HG02943 (cell line): Measurements from ENCODE around the gene DECR2.
A peak's percentile ranks its signal among the peaks of the same experiment; 100 is the strongest.

Experiments used
- ATAC-seq: cut with Tn5 transposase; IDR thresholded peaks from one replicate; pipeline ENCODE4 v1.9.1; 2021; ENCODE audit warnings: mild to moderate bottlenecking, low read depth, moderate library complexity; ENCODE audit not compliant: unreplicated experiment

Gene DECR2

GRCh38 chr16:364595-365491, 36.8 kb upstream of the DECR2 start:
- ATAC-seq, result no peak

- no peak for ATAC-seq
These were observed 35.2 kb upstream of the DECR2 start for GRCh38 chr16:366476-366875.

- ATAC-seq, result no peak
These were observed 34.3 kb upstream of the DECR2 start for GRCh38 chr16:367333-367903.

GRCh38 chr16:368388-369158, 33.1 kb upstream of the DECR2 start:
- ATAC-seq, result no peak

GRCh38 chr16:369275-369865, 32.3 kb upstream of the DECR2 start:
- no peak for ATAC-seq

GRCh38 chr16:369866-370436, 31.7 kb upstream of the DECR2 start:
- ATAC-seq, result no peak

- ATAC-seq, result peak; percentile 73
These were observed 31.2 kb upstream of the DECR2 start, which contains the start of gene MRPL28 for GRCh38 chr16:370443-370842. TSS of gene MRPL28 (minus strand) at chr16:370538. CDS start at chr16:370218, 320 bp downstream.

- ATAC-seq, result no peak
These were observed 30.6 kb upstream of the DECR2 start for GRCh38 chr16:370979-371514.

- ATAC-seq, result no peak
These were observed 30.0 kb upstream of the DECR2 start for GRCh38 chr16:371515-372301.

GRCh38 chr16:372302-372983, 29.2 kb upstream of the DECR2 start:
- ATAC-seq, result no peak

- no peak for ATAC-seq
These were observed 28.6 kb upstream of the DECR2 start for GRCh38 chr16:373020-373598.

- no peak for ATAC-seq
These were observed 27.7 kb upstream of the DECR2 start for GRCh38 chr16:373848-374615.

GRCh38 chr16:374616-374926, 27.1 kb upstream of the DECR2 start:
- ATAC-seq, result no peak

- no peak for ATAC-seq
These were observed 26.5 kb upstream of the DECR2 start for GRCh38 chr16:375212-375611.

- ATAC-seq, result no peak
These were observed 25.5 kb upstream of the DECR2 start for GRCh38 chr16:375927-376816.

- ATAC-seq, result no peak
These were observed 24.8 kb upstream of the DECR2 start for GRCh38 chr16:376817-377418.
